GM12878 (cell line): ENCODE measurements around the gene PPARA. TPM values are rescaled to one million over a fixed set of nuclear protein-coding genes. Genes with fewer than 3 reads are reported as not detected.

Experiments
- ATAC-seq: fragments of 200-7000 bp; cut with Tn5 transposase; 3 replicates; pipeline ENCODE4 v1.9.1; 2020; ENCODE audit warnings: mild to moderate bottlenecking, moderate library complexity
- BruUV-seq: library from RNA; stranded (reverse); fragments of 400-500 nt; replicated peaks from 2 replicates; lab custom pipeline; 2021; lab: Mats Ljungman, UMichigan
- CTCF ChIA-PET: fragments of 300-600 bp; sonication (Branson Sonifier 250); formaldehyde crosslinking; extraction: SDS; loops from one replicate; lab custom pipeline; 2021; ENCODE audit warnings: inconsistent platforms; lab: Yijun Ruan, JAX
- POLR2A ChIA-PET: fragments of 350-600 bp; formaldehyde crosslinking; extraction: SDS; loops from one replicate; lab custom pipeline; 2021; ENCODE audit warnings: inconsistent platforms; lab: Charles Lee
- RAD21 ChIA-PET: fragments of 300-600 bp; sonication (Branson Sonifier 250); formaldehyde crosslinking; loops from one replicate; lab custom pipeline; 2023; ENCODE audit warnings: antibody characterized with exemption; ENCODE audit not compliant: unreplicated experiment; lab: Charles Lee
- SMC1A ChIA-PET: fragments of 300-600 bp; sonication (Branson Sonifier 250); formaldehyde crosslinking; loops from one replicate; lab custom pipeline; 2023; ENCODE audit not compliant: unreplicated experiment, uncharacterized antibody; lab: Charles Lee
- DNase-seq: peaks from one replicate; pipeline ENCODE4 v3.0.0-alpha.2; 2011; ENCODE audit warnings: low read depth, low spot score
- FAIRE-seq: peaks from 3 replicates; lab custom pipeline; 2011; peaks lifted over from hg19 to GRCh38; lab: Jason Lieb, UNC
- H2AFZ ChIP-seq: 2 replicates; pipeline ENCODE4 v1.6.0; 2011; ENCODE audit warnings: low read depth, low read length, control low read depth; ENCODE audit not compliant: control insufficient read depth
- H3K27ac ChIP-seq: 2 replicates; pipeline ENCODE4 v1.5.1; 2011; ENCODE audit warnings: control low read depth; ENCODE audit not compliant: control insufficient read depth, insufficient read depth
- H3K27me3 ChIP-seq, 2 experiments: replicated peaks in 1 of 2; 2 replicates each; pipeline versions ENCODE4 v1.6.0 to v1.6.1; 2011; ENCODE audit warnings: low read length in 1 of 2; ENCODE audit not compliant: control insufficient read depth in 2 of 2, insufficient read depth in 2 of 2
- H3K36me3 ChIP-seq, 2 experiments: 2 replicates each; pipeline ENCODE4 v1.5.1; 2011; ENCODE audit warnings: low read length in 1 of 2; ENCODE audit not compliant: control insufficient read depth in 2 of 2, insufficient read depth in 2 of 2
- H3K4me1 ChIP-seq: 2 replicates; pipeline ENCODE4 v1.6.1; 2011; ENCODE audit warnings: mild to moderate bottlenecking, low read length, moderate library complexity, mixed read lengths; ENCODE audit not compliant: control insufficient read depth, insufficient read depth
- H3K4me2 ChIP-seq: 2 replicates; pipeline ENCODE4 v1.6.0; 2011; ENCODE audit warnings: control low read depth; ENCODE audit not compliant: control insufficient read depth, insufficient read depth
- H3K4me3 ChIP-seq: fragments of 200-600 bp; sonication (generic); 2 replicates; pipeline ENCODE4 v1.5.1; 2016
- H3K79me2 ChIP-seq: 2 replicates; pipeline ENCODE4 v1.6.0; 2011; ENCODE audit warnings: low read length; ENCODE audit not compliant: control insufficient read depth, insufficient read depth
- H3K9ac ChIP-seq: 2 replicates; pipeline ENCODE4 v1.8.0; 2011; ENCODE audit warnings: low read length, control low read depth, mixed read lengths; ENCODE audit not compliant: control insufficient read depth, insufficient read depth
- H3K9me3 ChIP-seq: replicated peaks from 3 replicates; pipeline ENCODE4 v1.5.1; 2011; ENCODE audit warnings: mild to moderate bottlenecking, low read length; ENCODE audit not compliant: control insufficient read depth, insufficient read depth
- H4K20me1 ChIP-seq: 2 replicates; pipeline ENCODE4 v1.6.0; 2011; ENCODE audit not compliant: control insufficient read depth, insufficient read depth
- CBX5 ChIP-seq: sonication (generic); IDR thresholded peaks from 2 replicates; pipeline ENCODE4 v1.6.1; 2016; ENCODE audit warnings: low read depth, moderate library complexity, mild to moderate bottlenecking, inconsistent platforms
- CREB1 ChIP-seq: IDR thresholded peaks from 2 replicates; pipeline ENCODE4 v1.6.1; 2012; ENCODE audit warnings: low read depth, mild to moderate bottlenecking, inconsistent platforms
- ESRRA ChIP-seq: IDR thresholded peaks from 2 replicates; pipeline ENCODE4 v1.6.1; 2012; ENCODE audit warnings: mild to moderate bottlenecking, low read length, improper control_type of control experiment
- HDAC2 ChIP-seq: fragments of 200-600 bp; sonication (generic); IDR thresholded peaks from 2 replicates; pipeline ENCODE4 v1.6.1; 2017
- HDGF ChIP-seq: fragments of 450-650 bp; IDR thresholded peaks from 2 replicates; pipeline ENCODE4 v1.6.1; 2016; ENCODE audit warnings: antibody characterized with exemption
- IRF4 ChIP-seq: IDR thresholded peaks from 2 replicates; pipeline ENCODE4 v1.6.1; 2011; ENCODE audit warnings: low read depth, low read length
- JUNB ChIP-seq: IDR thresholded peaks from 2 replicates; pipeline ENCODE4 v1.6.1; 2016; ENCODE audit warnings: antibody characterized with exemption, mild to moderate bottlenecking
- LARP7 ChIP-seq: fragments of 450-650 bp; IDR thresholded peaks from 2 replicates; pipeline ENCODE4 v1.6.1; 2017; ENCODE audit warnings: mild to moderate bottlenecking
- MXI1 ChIP-seq: fragments of 150-350 bp; IDR thresholded peaks from 2 replicates; pipeline ENCODE4 v1.6.1; 2011; ENCODE audit warnings: low read depth, mild to moderate bottlenecking, inconsistent platforms, low read length, improper control_type of control experiment
- NFXL1 ChIP-seq: fragments of 450-650 bp; IDR thresholded peaks from 2 replicates; pipeline ENCODE4 v1.6.1; 2017; ENCODE audit warnings: antibody characterized with exemption, mild to moderate bottlenecking, borderline replicate concordance
- NFYB ChIP-seq: IDR thresholded peaks from 2 replicates; pipeline ENCODE4 v1.6.1; 2011; ENCODE audit warnings: low read depth, mild to moderate bottlenecking, low read length, improper control_type of control experiment, moderate library complexity; ENCODE audit not compliant: insufficient read depth
- RBBP5 ChIP-seq: fragments of 200-600 bp; sonication (generic); conservative IDR thresholded peaks from 2 replicates; pipeline ENCODE4 v1.6.1; 2016
- SMAD1 ChIP-seq: fragments of 450-650 bp; IDR thresholded peaks from 2 replicates; pipeline ENCODE4 v1.6.1; 2018; ENCODE audit warnings: mild to moderate bottlenecking, low read depth; ENCODE audit not compliant: partially characterized antibody
- WGBS: methylation state at CpG from one replicate; pipeline ENCODE4 v1.1.6; 2016; ENCODE audit warnings: low lambda C conversion rate; ENCODE audit not compliant: insufficient replicate concordance, insufficient coverage; ENCODE audit errors: missing lambda C conversion rate; 5-methylcytosine and 5-hydroxymethylcytosine counted together
- in situ Hi-C: fragments of 300-500 bp; cut with MboI; formaldehyde crosslinking; loops from 9 replicates; pipeline ENCODE4 v1.14.3; 2018; ENCODE audit warnings: mixed read lengths
- intact Hi-C: fragments of 100-400 bp; cut with micrococcal nuclease; formaldehyde crosslinking; loops from one replicate; pipeline ENCODE4 v1.14.2; 2022; ENCODE audit not compliant: unreplicated experiment
- polyA plus RNA-seq, 11 experiments: library from polyadenylated mRNA; depleted of rRNA in 4 of 11; unstranded in 6 of 11; stranded (reverse) in 5 of 11; fragments of >200 nt; fragmentation: Nextera tagmentation in 4 of 11; fragmentation: Illumina TruSeq in 1 of 11; extraction: Ambion mirVana in 4 of 11; extraction: Trizol in 1 of 11; gene quantifications; 1 replicate in 1 of 11; 2 replicates in 10 of 11; pipeline versions ENCODE4 v1.2.1 to v1.2.3, GENCODE V29; 2011 to 2016; ENCODE audit warnings: inconsistent platforms in 2 of 11, missing spikeins in 2 of 11, low read depth in 1 of 11
- total RNA-seq, 4 experiments: library from RNA; depleted of rRNA in 3 of 4; stranded (reverse); fragments of >200 nt in 3 of 4; fragmentation: Illumina TruSeq in 1 of 4; extraction: Trizol in 1 of 4; gene quantifications; 2 replicates each; pipeline versions ENCODE4 v1.2.1 to v1.2.3, GENCODE V29; 2013 to 2021
- TF ChIP-seq, protein P1 (sequence below): IDR thresholded peaks from 2 replicates; pipeline ENCODE4 v1.6.1; 2012; ENCODE audit warnings: low read depth, low read length, improper control_type of control experiment
- TF ChIP-seq, protein P2 (sequence below): fragments of 450-650 bp; formaldehyde crosslinking; IDR thresholded peaks from 2 replicates; pipeline ENCODE4 v1.5.0; 2022; ENCODE audit warnings: mild to moderate bottlenecking, missing genetic modification characterization
- TF ChIP-seq, protein P3 (sequence below): fragments of 450-650 bp; IDR thresholded peaks from 2 replicates; pipeline ENCODE4 v1.6.1; 2017; ENCODE audit warnings: mild to moderate bottlenecking, moderate library complexity

Gene PPARA
- total and polyA plus RNA-seq, 10 of the 15 experiments (the other 5 are each of a cell fraction or from before 2014, with no cell fraction given): 0.72 to 10.4 (median 4.6) TPM

DNA sequence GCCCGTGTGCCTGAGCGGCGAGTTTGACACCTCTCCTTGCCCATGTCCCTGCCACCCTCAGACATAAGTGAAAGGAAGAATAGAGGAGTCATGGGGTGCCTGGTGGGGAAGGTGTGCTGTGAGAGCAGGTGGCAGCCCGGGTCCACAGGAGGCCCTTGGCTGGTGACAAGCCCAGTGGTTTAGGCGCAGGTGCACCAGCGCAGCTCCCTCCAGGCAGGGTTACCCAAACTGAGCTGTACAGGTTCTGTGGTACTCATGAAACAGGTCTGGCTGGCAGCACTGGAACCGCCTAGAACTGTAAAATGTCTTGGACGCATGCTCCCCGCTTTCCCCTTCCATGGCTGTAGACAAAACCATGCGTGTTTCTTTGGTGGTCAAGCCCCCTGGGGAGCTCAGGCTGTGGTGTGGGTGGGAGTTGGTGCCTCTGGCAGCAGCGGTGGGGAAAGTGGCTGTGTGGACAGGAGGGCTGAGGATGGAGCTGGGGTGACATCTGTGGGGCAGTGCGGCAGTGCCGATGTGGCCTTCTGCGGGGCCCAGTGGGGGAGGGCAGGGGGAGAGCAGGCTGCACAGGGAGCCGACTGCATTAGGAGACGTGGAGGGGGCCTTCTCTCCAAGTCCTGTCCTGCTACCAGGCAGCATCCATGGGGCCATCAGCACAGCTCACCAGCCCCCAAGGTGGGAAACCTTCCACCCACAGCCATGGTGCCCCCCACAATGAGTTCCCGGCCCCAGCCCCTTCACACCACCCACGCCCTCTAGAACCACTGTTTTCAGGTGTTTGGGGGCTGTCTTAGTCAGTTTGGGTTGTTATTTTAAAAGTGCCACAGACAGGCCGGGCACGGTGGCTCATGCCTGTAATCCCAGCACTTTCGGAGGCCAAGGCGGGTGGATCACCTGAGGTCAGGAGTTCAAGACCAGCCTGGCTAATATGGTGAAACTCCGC lies 140.8 kb downstream of the PPARA start (continued):
- no peak for TF ChIP-seq SMAD1
- no peak for TF ChIP-seq JUNB
- TF ChIP-seq IRF4: no peak

DNA sequence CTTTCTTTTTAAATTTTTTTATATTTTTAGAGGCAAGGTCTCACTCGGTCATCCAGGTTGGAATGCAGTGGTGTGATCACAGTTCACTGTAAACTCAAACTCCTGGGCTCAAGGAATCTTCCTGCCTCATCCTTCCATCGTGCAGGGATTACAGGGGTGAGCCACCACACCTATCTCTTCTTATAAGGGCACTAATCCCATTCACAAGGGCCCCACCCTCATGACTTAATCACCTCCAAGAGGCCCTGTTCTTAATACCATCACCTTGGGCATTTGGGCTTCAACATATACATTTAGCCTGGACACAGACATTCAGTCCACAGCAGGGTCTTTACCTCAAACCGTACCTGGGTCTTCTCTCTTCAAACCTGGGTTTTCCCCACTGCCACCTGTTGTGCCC lies 141.8 kb downstream of the PPARA start:
- DNase-seq (no peak), ATAC-seq (no peak), FAIRE-seq (no peak)
- Histone ChIP-seq H3K79me2 (peaks cover 23% of the 10 kb centered on the region), H3K4me2 (no peak overlapping the region), H2AFZ (no peak overlapping the region), H3K4me3 (no peak overlapping the region), H3K4me1 (peaks cover 36% of the 10 kb centered on the region), H4K20me1 (no peaks in the 10 kb centered on the region), H3K27ac (no peak overlapping the region), H3K9me3 (no peaks in the 10 kb centered on the region; the same call in 2 of the 3 replicates), H3K27me3 (no peaks in the 10 kb centered on the region), H3K9ac (no peak overlapping the region), H3K36me3 (peaks cover 0 to 3% of the 10 kb centered on the region in 2 experiments; a peak in 2 of 4 replicates)
- 95% methylated on average over 3 of the region's 3 CpGs for WGBS
- BruUV-seq: no TSS peak
- in situ Hi-C loops (no loop called here), intact Hi-C loops (no loop called here)
- ChIA-PET CTCF (no interaction called here), POLR2A (no interaction called here), RAD21 (no interaction called here), SMC1A (no interaction called here)
- TF ChIP-seq CREB1 (no peak), NFYB (no peak), HDAC2 (no peak), RBBP5 (no peak), LARP7 (no peak), MXI1 (no peak), SMAD1 (no peak), NFXL1 (no peak), ESRRA (no peak), CBX5 (no peak), HDGF (no peak)
- TF ChIP-seq, protein P1, sequence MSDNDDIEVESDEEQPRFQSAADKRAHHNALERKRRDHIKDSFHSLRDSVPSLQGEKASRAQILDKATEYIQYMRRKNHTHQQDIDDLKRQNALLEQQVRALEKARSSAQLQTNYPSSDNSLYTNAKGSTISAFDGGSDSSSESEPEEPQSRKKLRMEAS: no peak
- TF ChIP-seq, protein P2, sequence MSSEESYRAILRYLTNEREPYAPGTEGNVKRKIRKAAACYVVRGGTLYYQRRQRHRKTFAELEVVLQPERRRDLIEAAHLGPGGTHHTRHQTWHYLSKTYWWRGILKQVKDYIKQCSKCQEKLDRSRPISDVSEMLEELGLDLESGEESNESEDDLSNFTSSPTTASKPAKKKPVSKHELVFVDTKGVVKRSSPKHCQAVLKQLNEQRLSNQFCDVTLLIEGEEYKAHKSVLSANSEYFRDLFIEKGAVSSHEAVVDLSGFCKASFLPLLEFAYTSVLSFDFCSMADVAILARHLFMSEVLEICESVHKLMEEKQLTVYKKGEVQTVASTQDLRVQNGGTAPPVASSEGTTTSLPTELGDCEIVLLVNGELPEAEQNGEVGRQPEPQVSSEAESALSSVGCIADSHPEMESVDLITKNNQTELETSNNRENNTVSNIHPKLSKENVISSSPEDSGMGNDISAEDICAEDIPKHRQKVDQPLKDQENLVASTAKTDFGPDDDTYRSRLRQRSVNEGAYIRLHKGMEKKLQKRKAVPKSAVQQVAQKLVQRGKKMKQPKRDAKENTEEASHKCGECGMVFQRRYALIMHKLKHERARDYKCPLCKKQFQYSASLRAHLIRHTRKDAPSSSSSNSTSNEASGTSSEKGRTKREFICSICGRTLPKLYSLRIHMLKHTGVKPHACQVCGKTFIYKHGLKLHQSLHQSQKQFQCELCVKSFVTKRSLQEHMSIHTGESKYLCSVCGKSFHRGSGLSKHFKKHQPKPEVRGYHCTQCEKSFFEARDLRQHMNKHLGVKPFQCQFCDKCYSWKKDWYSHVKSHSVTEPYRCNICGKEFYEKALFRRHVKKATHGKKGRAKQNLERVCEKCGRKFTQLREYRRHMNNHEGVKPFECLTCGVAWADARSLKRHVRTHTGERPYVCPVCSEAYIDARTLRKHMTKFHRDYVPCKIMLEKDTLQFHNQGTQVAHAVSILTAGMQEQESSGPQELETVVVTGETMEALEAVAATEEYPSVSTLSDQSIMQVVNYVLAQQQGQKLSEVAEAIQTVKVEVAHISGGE (CRISPR knock-in tag): no peak
- TF ChIP-seq, protein P3, sequence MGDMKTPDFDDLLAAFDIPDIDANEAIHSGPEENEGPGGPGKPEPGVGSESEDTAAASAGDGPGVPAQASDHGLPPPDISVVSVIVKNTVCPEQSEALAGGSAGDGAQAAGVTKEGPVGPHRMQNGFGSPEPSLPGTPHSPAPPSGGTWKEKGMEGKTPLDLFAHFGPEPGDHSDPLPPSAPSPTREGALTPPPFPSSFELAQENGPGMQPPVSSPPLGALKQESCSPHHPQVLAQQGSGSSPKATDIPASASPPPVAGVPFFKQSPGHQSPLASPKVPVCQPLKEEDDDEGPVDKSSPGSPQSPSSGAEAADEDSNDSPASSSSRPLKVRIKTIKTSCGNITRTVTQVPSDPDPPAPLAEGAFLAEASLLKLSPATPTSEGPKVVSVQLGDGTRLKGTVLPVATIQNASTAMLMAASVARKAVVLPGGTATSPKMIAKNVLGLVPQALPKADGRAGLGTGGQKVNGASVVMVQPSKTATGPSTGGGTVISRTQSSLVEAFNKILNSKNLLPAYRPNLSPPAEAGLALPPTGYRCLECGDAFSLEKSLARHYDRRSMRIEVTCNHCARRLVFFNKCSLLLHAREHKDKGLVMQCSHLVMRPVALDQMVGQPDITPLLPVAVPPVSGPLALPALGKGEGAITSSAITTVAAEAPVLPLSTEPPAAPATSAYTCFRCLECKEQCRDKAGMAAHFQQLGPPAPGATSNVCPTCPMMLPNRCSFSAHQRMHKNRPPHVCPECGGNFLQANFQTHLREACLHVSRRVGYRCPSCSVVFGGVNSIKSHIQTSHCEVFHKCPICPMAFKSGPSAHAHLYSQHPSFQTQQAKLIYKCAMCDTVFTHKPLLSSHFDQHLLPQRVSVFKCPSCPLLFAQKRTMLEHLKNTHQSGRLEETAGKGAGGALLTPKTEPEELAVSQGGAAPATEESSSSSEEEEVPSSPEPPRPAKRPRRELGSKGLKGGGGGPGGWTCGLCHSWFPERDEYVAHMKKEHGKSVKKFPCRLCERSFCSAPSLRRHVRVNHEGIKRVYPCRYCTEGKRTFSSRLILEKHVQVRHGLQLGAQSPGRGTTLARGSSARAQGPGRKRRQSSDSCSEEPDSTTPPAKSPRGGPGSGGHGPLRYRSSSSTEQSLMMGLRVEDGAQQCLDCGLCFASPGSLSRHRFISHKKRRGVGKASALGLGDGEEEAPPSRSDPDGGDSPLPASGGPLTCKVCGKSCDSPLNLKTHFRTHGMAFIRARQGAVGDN: no peak
